DMS153 (cell line): ENCODE measurements around the gene WAS.

ENCODE experiments used
- DNase-seq: peaks from one replicate; lab custom pipeline; 2025; lab: John Stamatoyannopoulos, UW

The WAS gene

DNA sequence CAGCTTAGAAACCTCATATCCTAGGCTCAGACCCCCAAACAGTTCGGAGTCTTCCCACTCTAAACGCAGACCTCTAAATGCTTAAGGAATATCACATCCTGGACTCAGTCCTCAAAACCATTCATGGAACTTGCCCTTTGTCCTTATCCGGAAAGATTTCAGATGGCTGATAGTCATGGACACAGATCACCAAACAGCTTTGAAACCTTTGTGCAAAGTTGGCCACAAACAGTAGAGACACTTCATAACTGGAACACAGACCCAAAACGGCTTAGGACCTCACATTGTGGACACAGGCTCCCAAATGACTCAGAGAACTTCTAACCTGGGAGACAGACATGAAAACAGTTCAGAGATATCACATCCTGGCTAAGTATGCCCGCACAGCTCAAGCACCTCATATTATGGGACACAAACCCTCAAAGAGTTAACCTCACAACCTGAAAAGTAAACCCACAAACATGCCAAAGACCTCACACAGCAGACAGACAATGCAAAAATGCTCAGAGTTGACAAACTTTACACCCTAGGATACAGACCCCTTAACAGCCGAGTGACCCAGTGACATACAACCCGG is 28.4 kb downstream of the WAS start:
- DNase-seq = no peak

DNA sequence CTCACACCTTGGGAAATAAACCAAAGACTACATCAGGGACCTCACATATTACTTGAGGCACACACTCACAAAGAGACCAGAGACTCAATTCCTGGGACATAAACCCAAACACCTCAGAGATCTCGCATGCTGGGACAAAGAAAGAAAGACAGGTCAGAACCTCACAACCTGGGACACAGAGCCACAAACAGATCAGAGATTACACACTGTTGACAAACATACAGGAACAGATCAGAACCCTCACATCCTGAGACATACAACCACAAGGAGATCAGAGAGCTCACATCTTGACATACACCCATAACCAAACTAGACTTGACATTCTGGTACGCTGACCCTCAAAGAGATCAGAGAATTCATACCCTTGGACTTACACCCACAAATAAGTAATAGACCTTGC is 30.2 kb downstream of the WAS start:
- DNase-seq = no peak

DNA sequence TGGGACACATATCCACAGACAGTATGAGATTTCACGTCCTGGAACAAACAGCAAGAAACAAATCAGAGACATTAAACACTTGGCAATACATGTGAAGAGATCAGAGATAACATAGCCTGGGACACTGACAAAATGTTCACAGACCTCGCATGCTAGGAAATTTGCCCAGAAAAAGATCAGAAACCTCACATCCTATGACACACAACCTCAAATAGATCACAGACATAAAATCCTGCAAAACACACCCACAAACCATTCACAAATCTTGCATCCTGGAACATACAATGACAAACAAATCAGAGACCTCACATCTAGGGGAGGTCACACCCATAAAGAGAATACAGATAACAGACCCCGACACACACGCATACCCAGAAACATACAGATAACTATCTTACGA is 31.0 kb downstream of the WAS start:
- no peak for DNase-seq

DNA sequence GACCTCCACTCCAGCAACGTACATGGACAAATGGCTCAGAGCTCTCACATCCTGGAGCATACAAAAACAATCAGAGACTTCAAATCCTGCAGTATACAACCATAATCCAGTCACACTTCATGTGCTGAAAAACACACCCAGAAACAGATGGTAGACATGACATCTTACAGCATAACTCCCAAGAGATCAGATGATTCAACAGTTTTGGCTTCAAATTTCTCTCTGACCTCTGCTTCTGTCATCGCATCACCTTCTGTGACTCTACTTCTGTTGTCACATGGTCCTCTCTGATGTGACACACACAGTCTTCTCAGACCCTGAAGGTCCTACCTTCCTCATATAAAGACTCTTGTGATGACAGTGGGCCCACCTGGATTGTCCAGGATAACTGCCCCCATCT is 31.5 kb downstream of the WAS start:
- no peak for DNase-seq

DNA sequence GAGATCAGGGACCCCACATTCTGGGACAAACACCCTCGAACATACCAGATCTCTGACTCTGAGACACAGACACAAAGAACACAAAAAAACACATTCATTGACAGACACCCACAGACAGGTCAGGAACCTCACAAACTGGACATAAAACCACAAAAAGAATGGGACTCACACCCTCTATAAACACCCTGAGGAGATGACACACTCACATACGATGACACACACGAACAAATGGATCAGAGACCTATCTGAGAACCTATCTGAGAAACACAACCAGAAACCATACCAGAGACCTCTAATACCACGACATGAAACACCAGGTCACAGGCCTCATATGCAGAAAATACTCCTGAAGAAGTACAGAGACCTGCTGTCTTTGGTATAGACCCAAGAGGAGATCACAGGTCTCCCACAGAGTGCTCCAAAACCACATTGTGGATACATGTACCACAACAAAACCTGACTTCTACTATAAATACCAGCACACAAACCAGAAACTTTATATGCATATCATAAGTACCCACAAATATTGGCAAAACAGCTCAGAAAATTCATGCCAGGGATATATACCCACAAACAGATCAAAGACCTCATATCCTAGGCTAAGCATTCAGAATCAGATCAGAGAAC is 32.4 kb downstream of the WAS start:
- no peak for DNase-seq

DNA sequence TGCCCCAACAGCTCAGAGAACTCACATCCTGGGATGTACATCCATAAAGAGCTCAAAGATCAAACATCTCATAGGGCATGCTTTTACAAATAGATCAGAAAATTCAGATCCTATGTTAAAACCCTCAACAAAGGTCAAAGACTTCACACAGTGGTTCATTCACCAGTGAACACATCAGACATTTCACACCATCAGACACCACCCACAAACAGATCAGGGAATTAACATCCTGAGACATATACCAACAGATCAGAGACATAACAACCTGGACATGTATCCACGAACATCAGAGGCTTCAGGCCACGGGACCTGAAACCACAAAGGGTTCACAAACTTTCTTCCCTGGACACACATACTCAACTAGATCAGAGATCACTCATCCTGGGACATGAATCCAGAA is 36.4 kb downstream of the WAS start:
- no peak for DNase-seq

DNA sequence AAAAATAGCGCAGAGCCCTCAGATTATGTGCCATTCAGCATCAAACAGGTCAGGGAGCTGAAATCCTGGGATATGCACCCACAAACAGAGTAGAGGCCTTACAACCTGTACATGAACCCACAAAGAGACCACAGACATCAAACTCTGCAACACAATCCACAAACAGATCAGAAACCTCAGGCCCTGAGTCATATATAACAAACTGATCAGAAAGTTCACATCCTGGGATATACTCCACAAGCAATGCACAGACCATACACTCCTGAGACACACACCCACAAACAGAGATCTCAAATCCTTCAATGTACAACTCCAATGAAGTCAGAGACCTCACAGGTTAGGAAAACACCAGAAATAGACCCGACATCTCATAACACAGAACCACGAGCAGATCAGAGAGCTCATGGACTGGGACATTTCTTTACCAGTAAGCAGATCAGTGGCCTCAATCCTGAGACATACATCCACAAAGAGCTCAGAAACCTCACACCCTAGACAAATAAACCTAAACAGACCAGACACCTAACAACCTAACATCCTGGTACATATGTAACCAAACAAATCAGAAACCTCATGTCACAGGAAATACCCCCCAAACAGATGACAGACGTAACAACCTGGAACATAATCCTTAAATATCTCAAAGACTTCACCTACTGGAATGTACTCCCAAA is 37.1 kb downstream of the WAS start:
- no peak for DNase-seq

DNA sequence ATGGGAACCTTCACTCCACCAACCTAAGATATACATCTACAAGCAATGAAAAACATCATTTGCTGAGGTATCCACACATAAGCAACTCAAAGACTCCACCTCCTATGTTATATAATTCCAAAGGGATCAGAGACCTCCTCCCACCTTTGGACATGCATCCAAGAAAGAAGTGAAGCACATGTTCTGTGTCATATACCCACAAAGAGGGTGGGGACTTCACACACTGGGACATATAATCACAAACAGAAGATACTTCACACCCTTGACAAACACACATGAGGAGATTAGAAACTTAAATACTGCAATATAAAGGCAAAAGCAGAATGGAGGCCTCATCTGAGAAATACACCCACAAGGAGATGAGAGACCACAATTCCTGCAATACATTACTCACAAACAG is 38.3 kb downstream of the WAS start:
- no peak for DNase-seq

DNA sequence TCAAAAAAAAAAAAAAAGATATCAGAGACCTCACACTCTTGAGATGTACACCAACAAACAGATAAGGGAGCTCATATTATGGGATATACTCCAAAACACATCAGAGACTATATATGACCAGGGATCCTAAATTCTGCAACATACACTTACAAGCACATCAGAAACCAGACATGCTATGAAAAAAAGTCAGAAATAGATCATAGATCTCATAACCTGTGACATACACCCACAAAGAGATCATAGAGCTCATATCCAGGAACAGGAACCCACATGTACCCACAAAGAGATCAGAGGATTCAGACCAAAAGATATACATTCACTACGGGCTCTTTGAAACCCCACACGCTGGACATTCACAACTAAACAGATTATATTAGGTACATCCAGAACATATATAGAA is 43.0 kb downstream of the WAS start:
- no peak for DNase-seq

DNA sequence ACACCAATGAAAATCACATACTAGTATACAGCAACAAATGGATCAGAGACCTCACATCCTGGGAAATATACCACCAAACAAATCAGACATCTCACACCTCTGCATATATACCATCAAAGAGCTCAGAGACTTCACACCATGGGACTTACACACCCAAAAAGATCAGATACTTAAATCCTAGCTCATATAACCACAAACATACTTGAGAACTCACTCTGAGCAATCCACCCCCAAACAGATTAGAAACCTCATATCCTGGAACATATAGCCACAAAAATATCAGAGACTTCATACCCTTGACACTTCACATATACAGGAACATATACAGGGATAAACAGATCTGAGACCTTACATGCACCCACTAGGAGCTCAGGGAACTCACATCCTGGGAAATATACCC is 45.1 kb downstream of the WAS start:
- no peak for DNase-seq

DNA sequence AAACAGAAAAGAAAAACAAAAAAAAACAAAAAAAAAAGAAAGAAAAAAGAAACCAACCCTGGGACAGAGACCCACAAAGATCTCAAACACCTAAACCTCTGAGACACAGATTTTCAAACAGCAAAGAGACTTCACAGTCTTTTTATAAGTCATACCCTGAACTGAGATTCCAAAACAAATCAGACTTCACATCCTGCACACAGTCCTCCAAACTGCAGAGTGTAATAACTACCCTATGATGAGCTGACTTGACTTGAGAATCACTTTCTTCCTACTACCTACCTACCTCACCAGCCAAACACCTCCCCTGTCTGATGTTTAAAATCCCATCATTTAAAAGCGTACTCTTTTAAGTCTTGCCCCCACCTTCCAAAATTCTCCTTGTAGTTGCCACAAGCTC is 52.7 kb downstream of the WAS start:
- no peak for DNase-seq

DNA sequence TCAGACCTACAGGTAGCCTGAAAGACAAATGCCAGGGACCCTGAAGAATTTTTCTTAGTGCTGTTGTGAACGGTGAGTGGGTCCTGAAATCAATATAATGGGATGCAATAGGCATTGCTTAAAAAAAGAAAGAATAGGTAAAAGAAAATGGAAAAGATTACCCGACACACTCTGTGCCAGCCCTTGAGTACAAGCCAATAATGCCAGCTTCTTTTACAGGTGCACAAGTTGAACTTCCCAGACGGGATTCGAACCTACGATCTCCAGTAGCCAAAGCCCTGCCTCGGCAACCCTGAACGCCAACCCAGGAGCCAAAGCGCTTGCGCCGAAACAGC is 53.2 kb downstream of the WAS start:
- no peak for DNase-seq

DNA sequence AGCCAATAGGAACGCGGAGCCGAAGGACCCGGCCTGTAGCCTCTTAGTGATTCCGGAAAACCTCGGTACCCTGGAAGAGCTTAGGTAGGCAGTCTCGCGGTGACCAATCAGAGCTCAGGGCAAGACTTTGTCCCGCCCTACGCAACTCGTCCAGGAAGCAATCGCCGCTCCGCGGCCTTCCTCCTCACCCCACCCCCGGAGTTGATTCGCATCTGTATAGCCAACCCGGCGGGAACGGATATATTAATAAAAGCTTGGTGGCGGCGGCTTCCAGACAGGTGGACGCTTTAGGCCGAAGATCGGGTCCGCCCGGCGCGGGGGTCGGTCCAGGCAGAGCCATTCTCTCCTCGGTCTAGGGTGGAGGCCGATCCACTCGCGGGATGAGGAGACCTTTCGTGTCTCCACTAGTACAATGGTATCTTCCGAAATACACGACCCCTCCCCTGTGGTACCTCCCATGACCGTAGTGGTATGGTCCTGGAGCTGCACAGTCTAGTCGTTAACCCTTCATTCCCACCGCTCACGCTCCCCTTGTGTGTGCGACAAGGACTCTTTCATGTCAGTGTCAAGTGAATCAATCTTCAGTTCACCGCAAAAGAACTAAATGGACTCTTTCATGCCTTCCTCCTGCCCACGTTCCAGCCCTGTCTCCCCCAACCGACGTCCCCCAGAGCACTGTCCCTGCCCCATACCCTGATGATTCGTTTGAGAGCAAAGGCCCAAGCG is 53.8 kb downstream of the WAS start:
- peak; percentile 94 for DNase-seq

DNA sequence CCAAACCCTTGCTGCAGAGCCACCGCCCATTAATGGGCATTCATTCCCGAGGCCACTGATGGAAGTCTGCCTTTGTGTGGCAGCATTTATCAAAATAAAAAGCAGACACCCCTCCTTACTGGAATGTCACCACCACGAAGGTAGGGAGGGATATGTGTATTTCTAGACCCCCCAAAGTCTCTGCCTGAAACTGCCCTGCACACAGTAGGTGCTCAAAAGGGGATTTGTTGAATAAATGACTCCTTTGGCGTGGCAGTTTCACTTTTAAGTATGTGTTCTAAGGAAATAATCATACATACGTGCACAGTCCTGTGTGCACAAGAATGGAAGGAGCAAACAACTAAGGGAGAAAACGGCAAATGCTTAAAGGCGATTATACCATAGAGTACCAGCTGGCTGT is 54.3 kb downstream of the WAS start:
- no peak for DNase-seq
